H1 (cell line): Measurements from ENCODE around the gene CD247. TPM values are rescaled to one million over a fixed set of nuclear protein-coding genes. Genes with fewer than 3 reads are reported as not detected.

Experiments used
- CTCF ChIA-PET: fragments of 300-600 bp; sonication (Branson Sonifier 250); formaldehyde crosslinking; loops from one replicate; lab custom pipeline; 2021; ENCODE audit not compliant: partially characterized antibody; lab: Charles Lee
- POLR2A ChIA-PET: fragments of 300-600 bp; sonication (Branson Sonifier 250); formaldehyde crosslinking; loops from one replicate; lab custom pipeline; 2021; ENCODE audit warnings: inconsistent platforms; ENCODE audit not compliant: partially characterized antibody; lab: Charles Lee
- DNase-seq, 2 experiments: peaks; one replicate each; pipeline versions ENCODE4 v3.0.0 to v3.0.0-alpha.2; 2010 to 2022; ENCODE audit warnings: low spot score in 2 of 2, low read depth in 1 of 2, mixed read lengths in 1 of 2
- FAIRE-seq: peaks from 2 replicates; lab custom pipeline; 2011; peaks lifted over from hg19 to GRCh38; lab: Jason Lieb, UNC
- H2AFZ ChIP-seq: 2 replicates; pipeline ENCODE4 v1.8.1; 2012; ENCODE audit warnings: low read length, inconsistent platforms
- H2AK5ac ChIP-seq: 2 replicates; pipeline ENCODE4 v1.6.1; 2013; ENCODE audit warnings: low read depth, low read length
- H2BK120ac ChIP-seq: replicated peaks from 2 replicates; pipeline ENCODE3; 2013; ENCODE audit warnings: low read depth, low read length, inconsistent platforms
- H2BK12ac ChIP-seq: 2 replicates; pipeline ENCODE4 v1.6.1; 2013; ENCODE audit warnings: low read depth, low read length
- H2BK15ac ChIP-seq: 2 replicates; pipeline ENCODE4 v1.6.1; 2013; ENCODE audit warnings: low read length
- H2BK20ac ChIP-seq: 2 replicates; pipeline ENCODE4 v1.6.1; 2013; ENCODE audit warnings: low read length
- H2BK5ac ChIP-seq: 2 replicates; pipeline ENCODE4 v1.6.1; 2013; ENCODE audit warnings: low read depth, low read length
- H3K14ac ChIP-seq: 2 replicates; pipeline ENCODE4 v1.6.1; 2013; ENCODE audit warnings: inconsistent platforms; ENCODE audit not compliant: insufficient read length
- H3K18ac ChIP-seq: 2 replicates; pipeline ENCODE4 v1.6.1; 2013; ENCODE audit warnings: low read length; ENCODE audit errors: extremely low read depth
- H3K23ac ChIP-seq: 2 replicates; pipeline ENCODE4 v1.6.1; 2013; ENCODE audit warnings: inconsistent platforms; ENCODE audit not compliant: insufficient read length
- H3K23me2 ChIP-seq: 2 replicates; pipeline ENCODE4 v1.6.1; 2013; ENCODE audit warnings: low read depth, low read length
- H3K27ac ChIP-seq: 2 replicates; pipeline ENCODE4 v1.6.1; 2011; ENCODE audit warnings: low read depth, low read length, inconsistent platforms
- H3K27me3 ChIP-seq, 4 experiments: replicated peaks in 1 of 4; 1 replicate in 1 of 4; 2 replicates in 3 of 4; pipeline versions ENCODE4 v1.6.1 to v1.8.1; 2011 to 2013; ENCODE audit warnings: low read length in 3 of 4, mild to moderate bottlenecking in 3 of 4, inconsistent platforms in 2 of 4, mixed read lengths in 2 of 4, moderate library complexity in 1 of 4; ENCODE audit not compliant: control insufficient read depth in 3 of 4, insufficient read depth in 3 of 4; ENCODE audit errors: extremely low read depth in 1 of 4
- H3K36me3 ChIP-seq, 4 experiments: 2 replicates each; pipeline versions ENCODE4 v1.6.1 to v1.8.1; 2011 to 2013; ENCODE audit warnings: mild to moderate bottlenecking in 4 of 4, low read length in 3 of 4, moderate library complexity in 2 of 4, control low read depth in 1 of 4, inconsistent platforms in 1 of 4; ENCODE audit not compliant: insufficient read depth in 4 of 4, control insufficient read depth in 2 of 4
- H3K4ac ChIP-seq: replicated peaks from 2 replicates; pipeline ENCODE3; 2013; ENCODE audit warnings: low read length, low read depth, mixed read lengths, inconsistent platforms; ENCODE audit not compliant: insufficient read length
- H3K4me1 ChIP-seq, 4 experiments: replicated peaks in 1 of 4; 1 replicate in 1 of 4; 2 replicates in 3 of 4; pipeline versions ENCODE4 v1.6.1 to v1.8.1; 2011 to 2013; ENCODE audit warnings: low read length in 3 of 4, inconsistent platforms in 2 of 4, mixed read lengths in 1 of 4; ENCODE audit not compliant: insufficient read depth in 4 of 4, control insufficient read depth in 3 of 4
- H3K4me2 ChIP-seq, 2 experiments: 2 replicates each; pipeline versions ENCODE4 v1.6.1 to v1.8.1; 2011 to 2013; ENCODE audit warnings: low read depth in 2 of 2, low read length in 2 of 2, control low read depth in 1 of 2, inconsistent platforms in 1 of 2, mild to moderate bottlenecking in 1 of 2; ENCODE audit not compliant: insufficient read depth in 1 of 2
- H3K4me3 ChIP-seq, 4 experiments: fragments of 200-600, 300-600 bp in 1 of 4; sonication (generic), shearing (Covaris generic), sonication (Bioruptor Twin) in 1 of 4; 2 replicates each; pipeline versions ENCODE4 v1.5.1 to v1.8.1; 2011 to 2016; ENCODE audit warnings: low read length in 4 of 4, low read depth in 3 of 4, control low read depth in 2 of 4, inconsistent platforms in 2 of 4, mild to moderate bottlenecking in 2 of 4, mixed read lengths in 1 of 4, moderate library complexity in 1 of 4; ENCODE audit not compliant: insufficient read depth in 2 of 4; ENCODE audit errors: extremely low read depth in 1 of 4
- H3K56ac ChIP-seq: replicated peaks from 2 replicates; pipeline ENCODE3; 2013; ENCODE audit warnings: low read depth, mild to moderate bottlenecking, mixed read lengths, low read length, inconsistent platforms; ENCODE audit not compliant: insufficient read length
- H3K79me1 ChIP-seq: 2 replicates; pipeline ENCODE4 v1.6.1; 2013; ENCODE audit warnings: low read depth, low read length, control low read depth
- H3K79me2 ChIP-seq, 2 experiments: 2 replicates each; pipeline versions ENCODE4 v1.6.1 to v1.8.1; 2012 to 2013; ENCODE audit warnings: low read length in 2 of 2, mild to moderate bottlenecking in 2 of 2, inconsistent platforms in 1 of 2; ENCODE audit not compliant: insufficient read depth in 2 of 2, control insufficient read depth in 1 of 2
- H3K9ac ChIP-seq, 4 experiments: replicated peaks in 1 of 4; 1 replicate in 1 of 4; 2 replicates in 3 of 4; pipeline versions ENCODE4 v1.6.1 to v1.8.1; 2011 to 2013; ENCODE audit warnings: low read depth in 3 of 4, low read length in 3 of 4, control low read depth in 2 of 4, mild to moderate bottlenecking in 2 of 4, moderate library complexity in 2 of 4, inconsistent platforms in 1 of 4; ENCODE audit errors: extremely low read depth in 1 of 4
- H3K9me3 ChIP-seq, 2 experiments: 2 replicates each; pipeline versions ENCODE4 v1.6.1 to v1.8.1; 2012 to 2013; ENCODE audit warnings: mild to moderate bottlenecking in 2 of 2, moderate library complexity in 2 of 2, control low read depth in 1 of 2, inconsistent platforms in 1 of 2, low read depth in 1 of 2, low read length in 1 of 2, mixed read lengths in 1 of 2; ENCODE audit not compliant: insufficient read depth in 2 of 2
- H4K20me1 ChIP-seq, 2 experiments: replicated peaks in 1 of 2; 2 replicates each; pipeline versions ENCODE3 to v1.8.1; 2011 to 2013; ENCODE audit warnings: inconsistent platforms in 2 of 2, low read length in 2 of 2, mild to moderate bottlenecking in 1 of 2; ENCODE audit not compliant: insufficient read depth in 2 of 2, control insufficient read depth in 1 of 2
- H4K5ac ChIP-seq: 2 replicates; pipeline ENCODE4 v1.6.1; 2013; ENCODE audit warnings: low read length, low read depth, mixed read lengths, inconsistent platforms; ENCODE audit not compliant: insufficient read length
- H4K8ac ChIP-seq: 2 replicates; pipeline ENCODE4 v1.8.0; 2013; ENCODE audit warnings: mild to moderate bottlenecking, moderate library complexity, low read length, inconsistent platforms; ENCODE audit not compliant: insufficient read depth; ENCODE audit errors: extremely low read depth
- H4K91ac ChIP-seq: replicated peaks from 2 replicates; pipeline ENCODE3; 2013; ENCODE audit warnings: low read length, mixed read lengths, inconsistent platforms; ENCODE audit not compliant: insufficient read length
- BRCA1 ChIP-seq: IDR thresholded peaks from 2 replicates; pipeline ENCODE4 v1.6.1; 2012; ENCODE audit warnings: low read depth, low read length, improper control_type of control experiment
- CBX8 ChIP-seq: fragments of 300-800, 300-1000 bp; sonication (generic); IDR thresholded peaks from 2 replicates; pipeline ENCODE4 v1.7.1; 2016; ENCODE audit warnings: low read depth, low read length, borderline replicate concordance
- CTBP2 ChIP-seq: IDR thresholded peaks from 2 replicates; pipeline ENCODE4 v1.7.0; 2011; ENCODE audit warnings: borderline replicate concordance, mild to moderate bottlenecking, moderate library complexity, mixed read lengths, low read length; ENCODE audit not compliant: insufficient read depth, insufficient read length
- E2F6 ChIP-seq: IDR thresholded peaks from 2 replicates; pipeline ENCODE4 v1.6.1; 2012; ENCODE audit warnings: inconsistent platforms
- POU5F1 ChIP-seq: IDR thresholded peaks from 2 replicates; pipeline ENCODE4 v1.6.1; 2011; ENCODE audit warnings: low read depth, mild to moderate bottlenecking, low read length, moderate library complexity
- RAD21 ChIP-seq, 2 experiments: IDR thresholded peaks in 1 of 2; conservative IDR thresholded peaks in 1 of 2; 2 replicates each; pipeline ENCODE4 v1.6.1; 2011; ENCODE audit warnings: low read depth in 2 of 2, low read length in 2 of 2, improper control_type of control experiment in 1 of 2, inconsistent platforms in 1 of 2, mild to moderate bottlenecking in 1 of 2, moderate library complexity in 1 of 2
- RXRA ChIP-seq: IDR thresholded peaks from 2 replicates; pipeline ENCODE4 v1.6.1; 2011; ENCODE audit warnings: low read depth, mild to moderate bottlenecking, low read length, moderate library complexity; ENCODE audit not compliant: insufficient read depth
- SIX5 ChIP-seq: IDR thresholded peaks from 2 replicates; pipeline ENCODE4 v1.6.1; 2011; ENCODE audit warnings: mild to moderate bottlenecking, low read depth, low read length
- TAF7 ChIP-seq: optimal IDR thresholded peaks from 2 replicates; pipeline ENCODE3; 2011; ENCODE audit warnings: low read depth, mild to moderate bottlenecking, inconsistent platforms, low read length, moderate library complexity, borderline replicate concordance
- TBP ChIP-seq: IDR thresholded peaks from 2 replicates; pipeline ENCODE4 v1.6.1; 2011; ENCODE audit warnings: low read depth, low read length, improper control_type of control experiment
- USF2 ChIP-seq: IDR thresholded peaks from 2 replicates; pipeline ENCODE4 v1.6.1; 2011; ENCODE audit warnings: low read length, improper control_type of control experiment
- YY1 ChIP-seq: IDR thresholded peaks from 2 replicates; pipeline ENCODE4 v1.6.1; 2011; ENCODE audit warnings: low read depth, mild to moderate bottlenecking, low read length
- WGBS, 2 experiments: shearing (Covaris generic) in 1 of 2; methylation state at CpG; one replicate each; pipeline versions ENCODE4 v1.1.6 to v1.1.7; 2013 to 2015; ENCODE audit warnings: low lambda C conversion rate in 2 of 2, mixed read lengths in 2 of 2, inconsistent platforms in 1 of 2, low coverage in 1 of 2, missing lambda C conversion rate in 1 of 2; ENCODE audit not compliant: insufficient replicate concordance in 2 of 2, insufficient coverage in 1 of 2, insufficient read length in 1 of 2; ENCODE audit errors: extremely low coverage in 1 of 2, missing lambda C conversion rate in 1 of 2; 5-methylcytosine and 5-hydroxymethylcytosine counted together
- polyA plus RNA-seq, 7 experiments: library from polyadenylated mRNA; depleted of rRNA in 3 of 7; stranded (reverse) in 5 of 7; unstranded in 2 of 7; fragments of >200 nt in 5 of 7; fragments of 200-250 nt in 2 of 7; gene quantifications; 1 replicate in 5 of 7; 2 replicates in 1 of 7; 4 replicates in 1 of 7; pipeline versions ENCODE4 v1.2.1 to v1.2.3, GENCODE V29; 2011 to 2013; ENCODE audit warnings: missing spikeins in 2 of 7, mixed read lengths in 2 of 7
- total RNA-seq: library from RNA; stranded (reverse); fragmentation: NEBNext Ultra II Directional; extraction: Animal tissue kit (Norgen Biotek cat#: 25700); gene quantifications from 2 replicates; pipeline ENCODE4 v1.2.1, GENCODE V29; 2021

The CD247 gene
- total and polyA plus RNA-seq, 2 of the 8 experiments (the other 6 are each of a cell fraction or from before 2014, with no cell fraction given) = 2.0 to 2.2 TPM

- H3K27ac ChIP-seq = no peak overlapping the region
- no peak overlapping the region for H3K23ac ChIP-seq
- H2BK120ac ChIP-seq = no peak overlapping the region
- no peaks in the 10 kb centered on the region for H3K36me3 ChIP-seq
- no peak overlapping the region for H4K5ac ChIP-seq
- no peaks in the 10 kb centered on the region for H4K20me1 ChIP-seq
- H2AFZ ChIP-seq = no peak overlapping the region
- H3K56ac ChIP-seq = no peak overlapping the region
- H3K79me2 ChIP-seq = no peaks in the 10 kb centered on the region
- 90% methylated on average over 5 of the region's 5 CpGs; no CpG with 5 or more reads in 1 of the 2 experiments for WGBS, 2 experiments
- no peak overlapping the region for H3K9ac ChIP-seq
- no peaks in the 10 kb centered on the region for H3K9me3 ChIP-seq
- H2BK5ac ChIP-seq = no peak overlapping the region
- no peaks in the 10 kb centered on the region for H3K79me1 ChIP-seq
- FAIRE-seq = no peak
- no peak overlapping the region for H3K4me2 ChIP-seq
- POLR2A ChIA-PET = interaction anchor here (1.7 kb wide), 1 partner anchor 14 kb away, joined by 5 read pairs; the partner anchor contains the start of gene CREG1
- H3K4me3 ChIP-seq = no peak overlapping the region
- H3K4me1 ChIP-seq = no peaks in the 10 kb centered on the region
- no peak overlapping the region for H2BK15ac ChIP-seq
- no peak overlapping the region for H2BK12ac ChIP-seq
- no peak overlapping the region for H4K8ac ChIP-seq
- no peak overlapping the region for H4K91ac ChIP-seq
- no peaks in the 10 kb centered on the region for H3K27me3 ChIP-seq
- CTCF ChIA-PET = interaction anchor here (1.0 kb wide), 1 partner anchor 10 kb away, joined by 4 read pairs; no protein-coding TSS in a partner anchor
- no peak for DNase-seq
- no peak overlapping the region for H3K14ac ChIP-seq
- H2AK5ac ChIP-seq = no peak overlapping the region
- no peak overlapping the region for H3K18ac ChIP-seq
- no peak overlapping the region for H3K4ac ChIP-seq
- no peak overlapping the region for H2BK20ac ChIP-seq
- no peaks in the 10 kb centered on the region; the same call in 1 of the 2 replicates for H3K23me2 ChIP-seq
- TF ChIP-seq TAF7 (no peak), SIX5 (no peak), RXRA (no peak), POU5F1 (no peak), USF2 (no peak), TBP (no peak), CBX8 (no peak), E2F6 (no peak), BRCA1 (no peak), CTBP2 (no peak), RAD21 (IDR thresholded peaks at IDR 0.05 in 1 of 2, conservative IDR thresholded peaks at IDR 0.05 in 1 of 2; ENCODE audit: low read depth in 2 of 2, low read length in 2 of 2) (no peak), YY1 (no peak)
Measured at GRCh38 chr1:167567663-167568062, 49.3 kb upstream of the CD247 start.
